ENCODE data around the gene PANK2.
"Not testable (repeated sequence)": the region's sequence is repeated elsewhere in the genome, so short reads cannot be mapped to it uniquely, and the experiment has no call there.

The PANK2 gene

DNA sequence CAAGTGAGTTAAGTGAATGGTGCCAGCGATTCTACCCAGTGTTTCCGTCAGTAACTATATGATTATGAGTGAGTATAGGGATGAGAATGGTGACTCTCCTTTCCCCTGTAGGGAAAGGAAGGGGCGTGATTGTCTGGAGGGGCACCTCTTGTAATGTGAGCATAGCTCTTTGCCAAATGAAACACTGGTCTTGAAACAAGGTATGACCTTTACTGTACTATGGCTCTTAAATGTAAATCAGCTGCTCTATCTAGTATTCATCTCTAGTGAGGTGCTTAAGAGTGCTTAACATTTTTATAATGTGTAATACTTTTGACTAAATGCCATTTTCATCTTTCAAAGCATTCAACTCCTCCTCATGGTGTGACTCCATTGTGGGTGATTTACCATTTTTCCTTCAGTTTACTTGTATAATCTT is 11.0 kb downstream of the PANK2 start:
- no peak for DNase-seq (ENCODE audit: low read depth in 4 of 4, low spot score in 1 of 4)

GRCh38 chr20:3901028-3901705 is 12.0 kb downstream of the PANK2 start:
- DNase-seq (ENCODE audit: low read depth in 4 of 4, low spot score in 1 of 4): no peak

DNA sequence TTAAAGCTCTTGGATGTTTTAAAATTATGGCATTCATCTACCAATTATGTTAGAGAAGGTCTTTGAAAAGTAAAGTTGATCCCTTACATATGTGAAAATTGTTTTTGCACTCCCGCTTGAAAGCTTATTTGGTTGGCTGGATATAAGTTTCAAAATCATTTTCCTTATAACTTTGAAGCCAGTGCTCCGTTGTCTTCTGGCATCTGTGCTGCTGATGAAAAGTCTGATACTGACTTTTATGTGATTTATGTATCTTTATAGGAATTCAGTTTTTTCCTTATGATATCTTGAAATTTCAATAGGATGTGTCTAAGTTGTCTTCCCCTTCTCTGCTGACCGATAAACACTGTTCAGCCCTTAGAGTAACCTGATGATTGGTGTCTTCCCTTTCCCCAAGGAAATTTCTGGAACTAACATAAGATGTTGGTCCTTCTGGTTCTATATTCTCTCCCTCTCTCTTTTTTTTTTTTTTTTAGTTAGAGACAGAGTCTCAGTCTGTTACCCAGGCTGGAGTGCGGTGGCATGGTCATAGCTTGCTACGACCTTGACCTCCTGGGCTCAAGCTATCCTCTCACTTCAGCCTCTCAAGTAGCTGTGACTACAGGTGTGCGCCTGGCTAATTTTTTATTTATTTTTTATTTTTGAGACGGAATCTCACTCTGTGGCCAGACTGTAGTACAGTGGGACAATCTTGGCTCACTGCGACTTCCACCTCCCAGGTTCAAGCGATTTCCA is 12.7 kb downstream of the PANK2 start:
- DNase-seq (ENCODE audit: low read depth in 4 of 4, low spot score in 1 of 4): no peak

DNA sequence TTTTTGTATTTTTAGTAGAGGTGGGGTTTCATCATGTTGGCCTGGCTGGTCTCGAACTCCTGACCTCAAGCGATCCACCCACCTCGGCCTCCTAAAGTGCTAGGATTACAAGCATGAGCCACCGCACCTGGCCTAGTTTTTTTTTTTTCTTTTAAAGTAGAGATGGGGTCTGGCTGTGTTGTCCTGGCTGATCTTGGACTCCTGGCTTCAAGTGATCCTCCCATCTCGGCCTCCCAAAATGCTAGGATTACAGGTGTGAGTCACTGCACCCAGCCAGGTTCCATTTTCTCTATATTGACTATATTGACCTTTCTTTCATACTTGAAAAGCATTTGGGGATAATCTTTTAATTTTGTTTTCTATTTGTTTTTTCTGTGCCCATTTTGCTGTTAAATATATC is 13.3 kb downstream of the PANK2 start:
- no peak for DNase-seq (ENCODE audit: low read depth in 4 of 4, low spot score in 1 of 4)

GRCh38 chr20:3904224-3904623 is 15.0 kb downstream of the PANK2 start:
- DNase-seq (ENCODE audit: low read depth in 4 of 4, low spot score in 1 of 4): no peak

- no peak for DNase-seq (ENCODE audit: low read depth in 4 of 4, low spot score in 1 of 4)
These were observed 15.7 kb downstream of the PANK2 start for GRCh38 chr20:3904857-3905256.

DNA sequence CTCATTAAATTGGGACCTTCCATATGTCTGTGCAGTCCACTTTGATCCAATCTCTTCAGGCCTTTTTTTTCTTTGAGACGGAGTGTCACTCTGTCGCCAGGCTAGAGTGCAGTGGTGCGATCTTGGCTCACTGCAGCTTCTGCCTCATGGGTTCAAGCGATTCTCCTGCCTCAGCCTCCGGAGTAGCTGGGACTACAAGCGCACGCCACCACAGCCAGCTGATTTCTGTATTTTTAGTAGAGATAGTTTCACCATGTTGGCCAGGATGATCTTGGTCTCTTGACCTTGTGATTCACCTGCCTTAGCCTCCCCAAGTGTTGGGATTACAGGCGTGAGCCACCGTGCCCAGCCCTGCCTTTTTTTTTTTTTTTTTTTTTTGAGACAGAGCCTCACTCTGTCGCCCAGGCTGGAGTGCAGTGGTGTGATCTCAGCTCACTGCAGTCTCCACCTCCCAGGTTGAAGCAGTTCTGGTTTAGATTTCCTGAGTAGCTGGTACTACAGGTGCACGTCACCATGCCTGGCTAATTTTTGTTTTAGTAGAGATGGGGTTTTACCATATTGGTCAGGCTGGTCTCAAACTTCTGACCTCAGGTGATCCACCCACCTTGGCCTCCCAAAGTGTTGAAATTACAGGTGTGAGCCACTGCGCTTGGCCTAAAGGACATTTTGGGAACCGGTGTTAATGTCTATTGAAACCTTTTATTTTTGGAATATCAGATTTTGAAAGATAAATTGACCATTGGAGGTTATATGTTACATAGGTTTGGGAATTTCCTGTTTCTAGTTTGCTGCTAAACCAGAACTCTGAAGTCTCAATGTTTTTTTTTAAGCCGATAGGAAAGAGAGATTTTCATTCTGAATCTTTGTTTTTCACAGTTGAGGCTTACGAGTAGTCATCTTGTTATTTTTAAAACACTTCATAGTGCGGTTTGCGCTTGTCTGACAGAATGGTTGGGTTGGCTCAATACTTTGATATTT is 17.8 kb downstream of the PANK2 start:
- not testable (repeated sequence) for DNase-seq (ENCODE audit: low read depth in 4 of 4, low spot score in 1 of 4)

DNA sequence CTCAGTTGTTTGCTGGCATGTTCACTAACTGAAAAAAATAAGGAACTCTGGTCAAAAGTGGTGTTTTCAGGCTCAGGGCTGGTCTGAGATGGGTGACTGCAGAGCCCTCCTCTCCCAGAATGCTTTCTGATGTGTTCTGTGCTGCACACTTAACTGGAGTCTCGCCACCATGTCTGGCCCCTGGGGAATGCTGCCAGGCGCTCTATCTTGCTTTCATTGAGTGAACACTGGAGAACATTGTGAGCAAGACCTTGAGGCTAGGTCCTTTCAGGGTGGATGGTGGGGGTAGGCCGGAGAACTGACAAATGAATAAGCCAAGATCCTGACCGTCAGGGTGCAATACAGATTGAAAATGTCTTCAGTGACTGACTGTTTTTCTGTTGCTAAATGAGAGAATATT is 19.5 kb downstream of the PANK2 start:
- DNase-seq (ENCODE audit: low read depth in 4 of 4, low spot score in 1 of 4): no peak

GRCh38 chr20:3909952-3910366 is 20.8 kb downstream of the PANK2 start:
- DNase-seq (ENCODE audit: low read depth in 4 of 4, low spot score in 1 of 4): no peak

DNA sequence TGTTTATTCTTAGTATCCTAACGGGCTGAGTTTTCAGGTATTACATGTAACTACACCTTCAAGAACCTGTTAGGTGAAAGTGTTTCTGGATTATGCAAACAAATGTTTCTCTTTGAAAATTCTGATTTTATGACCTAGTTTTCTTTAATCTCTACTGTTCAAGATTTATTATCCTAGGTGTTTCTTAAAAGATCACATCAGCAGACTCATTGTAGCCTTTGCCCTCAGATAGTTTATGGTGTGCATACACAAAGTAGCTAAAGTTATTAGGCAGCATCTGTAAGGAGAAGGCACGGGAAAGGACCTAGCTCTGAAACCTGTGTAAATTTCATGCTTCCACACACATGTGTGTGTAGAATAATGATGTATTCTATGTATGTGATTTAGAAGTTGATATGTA is 21.7 kb downstream of the PANK2 start:
- no peak for DNase-seq (ENCODE audit: low read depth in 4 of 4, low spot score in 1 of 4)

GRCh38 chr20:3911956-3912355 is 22.8 kb downstream of the PANK2 start:
- DNase-seq (ENCODE audit: low read depth in 4 of 4, low spot score in 1 of 4): no peak

- no peak for DNase-seq (ENCODE audit: low read depth in 4 of 4, low spot score in 1 of 4)
These were observed 25.3 kb downstream of the PANK2 start for GRCh38 chr20:3914446-3914845.

GRCh38 chr20:3915691-3916090 is 26.5 kb downstream of the PANK2 start:
- no peak for DNase-seq (ENCODE audit: low read depth in 4 of 4, low spot score in 1 of 4)

GRCh38 chr20:3916364-3916763 is 27.2 kb downstream of the PANK2 start:
- no peak for DNase-seq (ENCODE audit: low read depth in 4 of 4, low spot score in 1 of 4)

- DNase-seq (ENCODE audit: low read depth in 4 of 4, low spot score in 1 of 4): no peak
These were observed 30.2 kb downstream of the PANK2 start for GRCh38 chr20:3919352-3919751.

GRCh38 chr20:3922223-3922982 is 33.2 kb downstream of the PANK2 start:
- DNase-seq (ENCODE audit: low read depth in 4 of 4, low spot score in 1 of 4): no peak

GRCh38 chr20:3922983-3923339 is 33.8 kb downstream of the PANK2 start:
- no peak for DNase-seq (ENCODE audit: low read depth in 4 of 4, low spot score in 1 of 4)

- DNase-seq (ENCODE audit: low read depth in 4 of 4, low spot score in 1 of 4): no peak
These were observed 34.6 kb downstream of the PANK2 start for GRCh38 chr20:3923818-3924217.

DNA sequence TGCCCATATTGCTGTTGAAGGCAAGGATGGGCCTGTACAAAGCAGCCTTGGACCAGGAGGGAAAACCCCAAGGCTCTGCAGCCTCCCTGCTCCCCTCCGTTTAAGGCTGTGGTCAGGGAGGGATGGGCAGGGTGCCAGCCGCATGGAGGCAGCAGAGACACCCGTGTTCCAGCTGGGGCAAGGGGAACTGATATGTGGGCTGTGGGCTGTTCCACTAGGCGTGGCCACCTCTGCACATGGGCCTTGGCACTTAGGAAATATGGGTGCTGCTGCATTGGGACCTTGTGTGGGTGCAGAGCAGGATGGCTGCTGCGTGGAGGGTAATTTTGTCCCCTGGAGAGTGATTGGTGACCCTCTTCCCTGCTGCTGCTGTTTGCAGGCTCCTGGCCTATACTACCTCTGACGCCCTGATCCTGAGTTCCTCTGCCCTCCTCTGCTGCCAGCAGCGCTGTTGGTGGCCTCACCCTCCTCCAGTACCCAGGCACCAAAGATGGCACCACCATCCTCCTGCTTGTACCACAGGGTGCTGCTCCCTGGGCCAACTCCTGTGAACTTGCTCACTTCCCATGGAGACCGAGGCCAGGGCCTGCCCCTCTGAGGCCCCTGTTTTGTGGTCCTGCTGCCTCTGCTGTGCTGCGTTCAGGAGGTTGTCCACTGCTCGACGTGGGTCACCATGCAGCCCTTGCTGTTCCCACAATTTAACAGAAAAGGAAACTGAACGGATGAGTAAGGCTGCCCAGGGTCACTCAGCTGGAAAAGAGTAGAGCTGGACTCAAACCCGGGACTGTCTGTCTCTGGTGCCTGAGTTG is 35.3 kb downstream of the PANK2 start:
- DNase-seq (ENCODE audit: low read depth in 4 of 4, low spot score in 1 of 4): no peak

- no peak for DNase-seq (ENCODE audit: low read depth in 4 of 4, low spot score in 1 of 4)
These were observed 36.0 kb downstream of the PANK2 start for GRCh38 chr20:3925113-3925695.

All from stimulated activated CD4-positive, alpha-beta T cell treated with anti-CD3 and anti-CD28 coated beads, Interleukin-1b, Interleukin-23, amount 100 ng/mL, for 24 hours (primary cell).